ENCODE measurements around the gene KANSL2. TPM values are rescaled to one million over a fixed set of nuclear protein-coding genes. Genes with fewer than 3 reads are reported as not detected.

Gene KANSL2
- total and polyA plus RNA-seq, 2 of the 13 experiments (the other 11 are each of a cell fraction or from before 2014, with no cell fraction given) = 24.1 to 41.3 TPM

GRCh38 chr12:48629541-48629940, 52.5 kb downstream of the KANSL2 start:
- Histone ChIP-seq H4K20me1 (ENCODE audit: insufficient read depth, low read length) (no peaks in the 10 kb centered on the region), H2AFZ (ENCODE audit: low read length) (no peak overlapping the region), H3K9ac (ENCODE audit: insufficient read depth, low read depth, low read length) (no peak overlapping the region), H3K36me3 (replicated peaks in 1 of 2; ENCODE audit: control insufficient read depth in 1 of 2, insufficient read depth in 2 of 2, low read length in 2 of 2) (no peaks in the 10 kb centered on the region), H3K4me1 (ENCODE audit: insufficient read depth, low read length) (no peaks in the 10 kb centered on the region), H3K27me3 (ENCODE audit: control insufficient read depth in 1 of 2, insufficient read depth in 2 of 2, low read length in 2 of 2) (peaks cover 0 to 19% of the 10 kb centered on the region in 2 experiments; a peak in 2 of 5 replicates), H3K27ac (ENCODE audit: extremely low read length, insufficient read depth, low read length) (no peak overlapping the region), H3K9me3 (ENCODE audit: low read length) (no peaks in the 10 kb centered on the region), H3K4me2 (ENCODE audit: low read depth, low read length) (no peak overlapping the region), H3K79me2 (ENCODE audit: insufficient read depth, low read length) (no peaks in the 10 kb centered on the region), H3K4me3 (replicated peaks in 1 of 3; ENCODE audit: insufficient read depth in 1 of 3, low read depth in 2 of 3, low read length in 3 of 3) (no peak overlapping the region)
- in situ Hi-C loops (cut with HindIII; ENCODE audit: extremely low pct_ligation_motif_present, low pct_unique_long_range_greater_than_20kb) (no loop called here), intact Hi-C loops (cut with micrococcal nuclease; ENCODE audit: unreplicated experiment) (no loop called here)
- BruUV-seq (replicated peaks) = no TSS peak
- ATAC-seq (no peak), FAIRE-seq (no peak), DNase-seq (ENCODE audit: low spot score) (no peak)
- TF ChIP-seq SAP130 (CRISPR knock-in tag; IDR thresholded peaks at IDR 0.05; ENCODE audit: low read depth) (no peak), ZNF530 (CRISPR knock-in tag; IDR thresholded peaks at IDR 0.05; ENCODE audit: low read depth) (no peak), ZNF335 (CRISPR knock-in tag; IDR thresholded peaks at IDR 0.05) (no peak), EZH2 (conservative IDR thresholded peaks at IDR 0.05; ENCODE audit: low read depth, low read length) (no peak), ZNF773 (CRISPR knock-in tag; IDR thresholded peaks at IDR 0.05; ENCODE audit: borderline replicate concordance) (no peak), FOXO4 (CRISPR knock-in tag; conservative IDR thresholded peaks at IDR 0.05) (no peak), ZNF136 (CRISPR knock-in tag; IDR thresholded peaks at IDR 0.05; ENCODE audit: low read depth) (no peak), BCLAF1 (IDR thresholded peaks at IDR 0.05) (no peak), ZNF235 (CRISPR knock-in tag; IDR thresholded peaks at IDR 0.05; ENCODE audit: borderline replicate concordance) (no peak), KDM4B (CRISPR knock-in tag; IDR thresholded peaks at IDR 0.05) (no peak), ZNF616 (CRISPR knock-in tag; IDR thresholded peaks at IDR 0.05; ENCODE audit: low read depth) (no peak), NFIB (CRISPR knock-in tag; IDR thresholded peaks at IDR 0.05; ENCODE audit: borderline replicate concordance) (no peak), ZNF33B (CRISPR knock-in tag; IDR thresholded peaks at IDR 0.05) (no peak), ZNF317 (CRISPR knock-in tag; IDR thresholded peaks at IDR 0.05) (no peak), ZNF274 (CRISPR knock-in tag; IDR thresholded peaks at IDR 0.05) (no peak), ZNF891 (CRISPR knock-in tag; IDR thresholded peaks at IDR 0.05) (no peak), PRMT3 (CRISPR knock-in tag; IDR thresholded peaks at IDR 0.05; ENCODE audit: borderline replicate concordance, low read depth) (no peak), MBNL3 (CRISPR knock-in tag; conservative IDR thresholded peaks at IDR 0.05) (no peak), SNAI1 (CRISPR knock-in tag; IDR thresholded peaks at IDR 0.05; ENCODE audit: borderline replicate concordance) (no peak), TFAP4 (IDR thresholded peaks at IDR 0.05; ENCODE audit: borderline replicate concordance, low read depth) (no peak)
- ChIA-PET CTCF (ENCODE audit: low intra/inter-chr PET ratio, low total read pairs) (no interaction called here), POLR2A (no interaction called here)
- WGBS (ENCODE audit: low lambda C conversion rate) = 59% methylated on average over 2 of the region's 3 CpGs
